K562 (cell line): ENCODE results near the gene APP. TPM values are rescaled to one million over a fixed set of nuclear protein-coding genes. Genes with fewer than 3 reads are reported as not detected.

Source experiments
- ATAC-seq: fragments of 200-7000 bp; cut with Tn5 transposase; 3 replicates; pipeline ENCODE4 v1.9.1; 2020; ENCODE audit warnings: moderate library complexity
- BruUV-seq: library from RNA; stranded (reverse); fragments of 400-500 nt; replicated peaks from 2 replicates; lab custom pipeline; 2021; lab: Mats Ljungman, UMichigan
- CTCF ChIA-PET: fragments of 300-600 bp; formaldehyde crosslinking; extraction: SDS; loops from one replicate; lab custom pipeline; 2021; ENCODE audit warnings: low intra/inter-chr PET ratio; lab: Yijun Ruan, JAX
- POLR2A ChIA-PET: fragments of 300-600, 350-650 bp; sonication (Branson Sonifier 250); formaldehyde crosslinking; extraction: SDS; loops from one replicate; lab custom pipeline; 2021; ENCODE audit warnings: antibody characterized with exemption, inconsistent platforms; lab: Yijun Ruan, JAX
- DNase-seq, 4 experiments: peaks; one replicate each; pipeline versions ENCODE4 v3.0.0 to v3.0.0-alpha.2; 2011 to 2018; ENCODE audit warnings: low spot score in 3 of 4, mixed read lengths in 3 of 4; ENCODE audit errors: extremely low read depth in 1 of 4
- FAIRE-seq: peaks from 2 replicates; lab custom pipeline; 2011; peaks lifted over from hg19 to GRCh38; lab: Jason Lieb, UNC
- H2AFZ ChIP-seq: 2 replicates; pipeline ENCODE4 v1.6.0; 2011; ENCODE audit warnings: low read depth, low read length, control low read depth, inconsistent platforms
- H3K27ac ChIP-seq: fragments of 200-600 bp; 3 replicates; pipeline ENCODE4 v1.8.0; 2011; ENCODE audit warnings: low read depth, mild to moderate bottlenecking, control low read depth, inconsistent platforms, low read length, moderate library complexity, mixed read lengths; ENCODE audit errors: extremely low read depth
- H3K27me3 ChIP-seq, 2 experiments: fragments of 300-600 bp in 1 of 2; 2 replicates in 1 of 2; 3 replicates in 1 of 2; pipeline versions ENCODE4 v1.6.0 to v1.8.0; 2011; ENCODE audit warnings: inconsistent platforms in 2 of 2, low read length in 2 of 2, mild to moderate bottlenecking in 1 of 2, mixed read lengths in 1 of 2, moderate library complexity in 1 of 2; ENCODE audit not compliant: control insufficient read depth in 2 of 2, insufficient read depth in 2 of 2
- H3K36me3 ChIP-seq: fragments of 300-600 bp; 3 replicates; pipeline ENCODE4 v1.8.0; 2011; ENCODE audit warnings: mild to moderate bottlenecking, low read length, inconsistent platforms; ENCODE audit not compliant: control insufficient read depth, insufficient read depth
- H3K4me1 ChIP-seq, 2 experiments: fragments of 200-600 bp in 1 of 2; replicated peaks in 1 of 2; 2 replicates in 1 of 2; 3 replicates in 1 of 2; pipeline versions ENCODE4 v1.5.1 to v1.8.0; 2011; ENCODE audit warnings: inconsistent platforms in 2 of 2, low read length in 2 of 2, mild to moderate bottlenecking in 1 of 2, mixed read lengths in 1 of 2, moderate library complexity in 1 of 2; ENCODE audit not compliant: control insufficient read depth in 2 of 2, insufficient read depth in 2 of 2
- H3K4me2 ChIP-seq: 2 replicates; pipeline ENCODE4 v1.6.1; 2011; ENCODE audit warnings: low read length, control low read depth, inconsistent platforms, mixed read lengths; ENCODE audit not compliant: insufficient read depth
- H3K4me3 ChIP-seq: fragments of 200-600 bp; sonication (generic), shearing (Covaris generic); 2 replicates; pipeline ENCODE4 v1.5.1; 2016; ENCODE audit warnings: control low read depth, inconsistent platforms
- H3K79me2 ChIP-seq: fragments of 200-600 bp; 3 replicates; pipeline ENCODE4 v1.8.0; 2011; ENCODE audit warnings: low read length, inconsistent platforms; ENCODE audit not compliant: control insufficient read depth, insufficient read depth
- H3K9ac ChIP-seq, 2 experiments: 2 replicates each; pipeline versions ENCODE4 v1.6.0 to v1.6.1; 2011; ENCODE audit warnings: low read depth in 2 of 2, low read length in 2 of 2, control low read depth in 1 of 2, inconsistent platforms in 1 of 2, mild to moderate bottlenecking in 1 of 2, mixed read lengths in 1 of 2; ENCODE audit not compliant: insufficient read depth in 1 of 2
- H3K9me1 ChIP-seq: one replicate; pipeline ENCODE4 v1.6.0; 2011; ENCODE audit warnings: inconsistent platforms, mild to moderate bottlenecking, low read length, moderate library complexity; ENCODE audit not compliant: control insufficient read depth, insufficient read depth
- H3K9me3 ChIP-seq: replicated peaks from 2 replicates; pipeline ENCODE4 v1.5.1; 2011; ENCODE audit warnings: low read depth, low read length, inconsistent platforms; ENCODE audit not compliant: control insufficient read depth, insufficient read depth
- H4K20me1 ChIP-seq: replicated peaks from 2 replicates; pipeline ENCODE4 v1.6.1; 2011; ENCODE audit warnings: low read length, inconsistent platforms, mixed read lengths; ENCODE audit not compliant: control insufficient read depth, insufficient read depth
- ADNP ChIP-seq: fragments of 200-800 bp; sonication (Bioruptor generic); IDR thresholded peaks from 2 replicates; pipeline ENCODE4 v1.6.1; 2016; ENCODE audit warnings: missing genetic modification characterization, missing compliant biosample characterization
- ARID1B ChIP-seq: fragments of 450-650 bp; IDR thresholded peaks from 2 replicates; pipeline ENCODE4 v1.6.1; 2016; ENCODE audit warnings: antibody characterized with exemption, mild to moderate bottlenecking, inconsistent platforms
- CHD1 ChIP-seq: fragments of 200-600 bp; sonication (generic); IDR thresholded peaks from one replicate; pipeline ENCODE4 v1.6.1; 2012; ENCODE audit warnings: mild to moderate bottlenecking, moderate library complexity, low read length, inconsistent platforms
- EHMT2 ChIP-seq: fragments of 450-650 bp; IDR thresholded peaks from 2 replicates; pipeline ENCODE4 v1.6.1; 2018; ENCODE audit warnings: antibody characterized with exemption
- FOXA1 ChIP-seq: fragments of 450-650 bp; IDR thresholded peaks from 2 replicates; pipeline ENCODE4 v1.6.1; 2016; ENCODE audit warnings: mild to moderate bottlenecking, borderline replicate concordance
- FOXA3 ChIP-seq, 2 experiments: fragments of 450-650 bp in 1 of 2; sonication (generic) in 1 of 2; formaldehyde crosslinking; IDR thresholded peaks in 1 of 2; conservative IDR thresholded peaks in 1 of 2; 2 replicates each; pipeline versions ENCODE4 v1.4.0 to v1.8.0; 2020 to 2022; ENCODE audit warnings: mild to moderate bottlenecking in 2 of 2, missing genetic modification reagents in 1 of 2
- HIVEP1 ChIP-seq: fragments of 250-450 bp; sonication (Bioruptor Pico); IDR thresholded peaks from 2 replicates; pipeline ENCODE4 v1.4.0; 2020; ENCODE audit warnings: mild to moderate bottlenecking
- MBD1 ChIP-seq: fragments of 250-450 bp; sonication (Bioruptor Pico); IDR thresholded peaks from 2 replicates; pipeline ENCODE4 v1.8.0; 2022; ENCODE audit warnings: inconsistent platforms
- MIER1 ChIP-seq: fragments of 450-650 bp; IDR thresholded peaks from 2 replicates; pipeline ENCODE4 v1.6.1; 2016; ENCODE audit warnings: antibody characterized with exemption, mild to moderate bottlenecking, low read depth
- PRMT5 ChIP-seq: sonication (generic); formaldehyde crosslinking; IDR thresholded peaks from 2 replicates; pipeline ENCODE4 v1.5.0; 2020; ENCODE audit warnings: missing genetic modification reagents
- SOX6 ChIP-seq: fragments of 450-650 bp; IDR thresholded peaks from 2 replicates; pipeline ENCODE4 v1.6.1; 2014; ENCODE audit warnings: mild to moderate bottlenecking
- ZC3H4 ChIP-seq: sonication (generic); formaldehyde crosslinking; IDR thresholded peaks from 2 replicates; pipeline ENCODE4 v1.9.0; 2021; ENCODE audit warnings: missing genetic modification reagents, borderline replicate concordance
- ZNF655 ChIP-seq: fragments of 250-450 bp; sonication (Bioruptor Pico); IDR thresholded peaks from 2 replicates; pipeline ENCODE4 v1.5.0; 2021
- WGBS: fragments of 100-300 bp; shearing (Covaris generic); methylation state at CpG from one replicate; pipeline ENCODE4 v1.1.6; 2016; ENCODE audit warnings: low coverage, mixed read lengths; ENCODE audit not compliant: insufficient coverage; ENCODE audit errors: missing lambda C conversion rate; 5-methylcytosine and 5-hydroxymethylcytosine counted together
- in situ Hi-C: fragments of 300-500 bp; cut with MboI; formaldehyde crosslinking; loops from 4 replicates; pipeline ENCODE4 v1.15.0; 2018; ENCODE audit warnings: inconsistent platforms, mixed read lengths
- intact Hi-C: fragments of 100-400 bp; cut with micrococcal nuclease; formaldehyde crosslinking; loops from 2 replicates; pipeline ENCODE4 v1.14.2; 2022
- polyA plus RNA-seq, 8 experiments: library from polyadenylated mRNA; depleted of rRNA in 4 of 8; stranded (reverse) in 5 of 8; unstranded in 3 of 8; fragments of >200 nt; fragmentation: Nextera tagmentation in 2 of 8; fragmentation: Illumina TruSeq in 1 of 8; extraction: Ambion mirVana in 2 of 8; extraction: Trizol in 1 of 8; gene quantifications; 2 replicates each; pipeline versions ENCODE4 v1.2.1 to v1.2.3, GENCODE V29; 2011 to 2014; ENCODE audit warnings: inconsistent platforms in 1 of 8, missing spikeins in 1 of 8
- total RNA-seq, 7 experiments: library from RNA; depleted of rRNA in 6 of 7; stranded (reverse); fragments of >200 nt in 6 of 7; fragmentation: Illumina TruSeq in 2 of 7; extraction: Trizol in 2 of 7; gene quantifications; 2 replicates each; pipeline versions ENCODE4 v1.2.1 to v1.2.3, GENCODE V29; 2011 to 2021; ENCODE audit warnings: low replicate concordance in 1 of 7

The APP gene
- total and polyA plus RNA-seq, 9 of the 15 experiments (the other 6 are each of a cell fraction or from before 2014, with no cell fraction given), result 0.01 to 1.5 (median 0.16) TPM; not detected in 5

- H2AFZ ChIP-seq, result no peak overlapping the region
- H3K79me2 ChIP-seq, result no peaks in the 10 kb centered on the region
- in situ Hi-C loops (no loop called here), intact Hi-C loops (loop anchor here (10.0 kb wide), 1 partner anchor 283 kb away; no protein-coding TSS in a partner anchor)
- ATAC-seq (no peak), DNase-seq (no peak), FAIRE-seq (no peak)
- H3K9me1 ChIP-seq, result no peaks in the 10 kb centered on the region
- POLR2A ChIA-PET, result interaction anchor here (1.3 kb wide), 1 partner anchor 13 kb away, joined by 3 read pairs; no protein-coding TSS in a partner anchor
- no peaks in the 10 kb centered on the region for H3K36me3 ChIP-seq
- H3K4me2 ChIP-seq, result no peak overlapping the region
- 0% methylated on average over 5 of the region's 5 CpGs for WGBS
- H3K9me3 ChIP-seq, result no peaks in the 10 kb centered on the region
- no peak overlapping the region for H3K4me3 ChIP-seq
- no peak overlapping the region for H3K9ac ChIP-seq
- no TSS peak for BruUV-seq
- no peak overlapping the region for H3K27ac ChIP-seq
- no peaks in the 10 kb centered on the region for H3K27me3 ChIP-seq
- CTCF ChIA-PET, result no interaction called here
- H3K4me1 ChIP-seq, result no peaks in the 10 kb centered on the region
- TF ChIP-seq EHMT2 (no peak), ZNF655 (CRISPR knock-in tag) (no peak)
- TF ChIP-seq, all 486 proteins: peak for 0
- no peaks in the 10 kb centered on the region for H4K20me1 ChIP-seq
These were observed 7.3 kb upstream of the APP start for GRCh38 chr21:26177746-26178426.

GRCh38 chr21:26177187-26177586 lies 6.6 kb upstream of the APP start:
- no peak overlapping the region for H2AFZ ChIP-seq
- in situ Hi-C loops (no loop called here), intact Hi-C loops (loop anchor here (10.0 kb wide), 1 partner anchor 282 kb away; no protein-coding TSS in a partner anchor)
- H3K27ac ChIP-seq, result no peak overlapping the region
- no peak for ATAC-seq
- ChIA-PET CTCF (no interaction called here), POLR2A (interaction anchor here (1.3 kb wide), 1 partner anchor 13 kb away, joined by 3 read pairs; no protein-coding TSS in a partner anchor)
- no peak for DNase-seq
- no peaks in the 10 kb centered on the region for H4K20me1 ChIP-seq
- no peak for FAIRE-seq
- no peaks in the 10 kb centered on the region for H3K79me2 ChIP-seq
- H3K9me3 ChIP-seq, result no peaks in the 10 kb centered on the region
- TF ChIP-seq ARID1B (no peak), FOXA3 (CRISPR knock-in tag; conservative IDR thresholded peaks at IDR 0.05 in 1 of 2, IDR thresholded peaks at IDR 0.05 in 1 of 2) (no peak), SOX6 (no peak), MBD1 (CRISPR knock-in tag) (no peak), ADNP (tag) (no peak), PRMT5 (no peak), HIVEP1 (no peak), FOXA1 (no peak), ZC3H4 (CRISPR knock-in tag) (no peak), MIER1 (no peak), CHD1 (no peak)
- BruUV-seq, result no TSS peak
- H3K4me1 ChIP-seq, result no peaks in the 10 kb centered on the region
- no peak overlapping the region for H3K9ac ChIP-seq
- H3K4me3 ChIP-seq, result no peak overlapping the region
- H3K4me2 ChIP-seq, result no peak overlapping the region
- H3K27me3 ChIP-seq, result no peaks in the 10 kb centered on the region
- 0% methylated on average over 5 of the region's 5 CpGs for WGBS
- H3K36me3 ChIP-seq, result no peaks in the 10 kb centered on the region
- H3K9me1 ChIP-seq, result no peaks in the 10 kb centered on the region
